ENCODE data around the gene ILKAP.
A peak's percentile ranks its signal among the peaks of the same experiment; 100 is the strongest.

ILKAP gene

GRCh38 chr2:238237431-238238135 is 34.1 kb upstream of the ILKAP start:
- DNase-seq (ENCODE audit: low read depth in 2 of 2): no peak

GRCh38 chr2:238236571-238236970 is 33.1 kb upstream of the ILKAP start:
- DNase-seq (ENCODE audit: low read depth in 2 of 2): no peak

DNA sequence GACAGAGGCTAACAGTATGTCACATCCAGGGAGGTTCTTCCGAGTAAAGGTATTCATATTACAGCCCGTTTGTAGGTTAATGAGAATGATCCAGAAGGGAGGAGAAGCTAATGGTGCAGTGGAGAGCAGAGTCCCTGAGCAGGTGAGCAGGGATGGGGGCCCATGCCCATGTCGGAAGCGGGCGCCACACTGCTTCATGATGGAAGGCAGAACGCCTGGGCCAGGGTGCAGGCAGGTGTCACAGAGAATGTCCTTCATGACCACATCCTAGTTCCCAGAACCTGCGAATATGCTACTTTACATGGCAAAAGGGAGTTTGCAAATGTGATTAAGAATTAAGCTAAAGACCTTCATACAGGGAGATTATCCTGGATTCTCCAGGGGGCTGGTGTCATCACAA is 32.4 kb upstream of the ILKAP start:
- no peak for DNase-seq (ENCODE audit: low read depth in 2 of 2)

DNA sequence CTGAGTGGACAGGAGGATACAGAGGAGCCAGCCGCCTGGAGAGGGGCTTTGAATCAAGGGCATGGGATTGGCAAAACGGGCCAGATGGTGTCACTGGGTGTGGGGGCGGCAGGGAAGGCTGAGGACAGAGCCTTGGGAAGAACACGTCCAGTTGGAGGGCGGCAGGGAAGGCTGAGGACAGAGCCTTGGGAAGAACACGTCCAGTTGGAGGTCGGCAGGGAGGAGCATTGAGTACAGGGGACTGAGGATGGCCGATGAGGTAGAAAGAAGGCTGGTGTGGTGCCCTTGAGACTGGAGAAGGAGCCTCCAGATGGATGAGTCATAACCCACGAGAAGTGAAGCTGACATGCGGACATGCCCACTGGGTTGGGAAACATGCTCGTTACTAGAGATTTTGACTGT is 31.8 kb upstream of the ILKAP start:
- no peak for DNase-seq (ENCODE audit: low read depth in 2 of 2)

DNA sequence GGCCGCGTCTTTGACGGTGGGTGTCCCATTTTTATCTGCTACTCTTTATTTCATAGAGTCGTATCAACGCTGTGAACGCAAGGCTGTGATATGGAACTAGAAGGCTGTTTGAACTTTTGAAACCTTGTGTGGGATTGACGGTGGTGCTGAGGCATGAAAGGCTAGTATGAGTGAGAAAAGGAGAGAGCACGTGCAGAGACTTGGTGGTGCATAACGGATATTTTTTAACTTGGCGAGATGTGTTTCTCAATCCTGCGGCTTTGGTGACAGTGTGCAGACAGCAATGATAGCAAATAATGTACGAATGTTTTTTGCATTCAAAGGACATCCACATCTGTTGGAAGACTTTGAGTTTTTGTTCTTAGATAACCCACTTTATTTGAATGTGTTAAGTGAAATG is 30.1 kb upstream of the ILKAP start:
- no peak for DNase-seq (ENCODE audit: low read depth in 2 of 2)

DNA sequence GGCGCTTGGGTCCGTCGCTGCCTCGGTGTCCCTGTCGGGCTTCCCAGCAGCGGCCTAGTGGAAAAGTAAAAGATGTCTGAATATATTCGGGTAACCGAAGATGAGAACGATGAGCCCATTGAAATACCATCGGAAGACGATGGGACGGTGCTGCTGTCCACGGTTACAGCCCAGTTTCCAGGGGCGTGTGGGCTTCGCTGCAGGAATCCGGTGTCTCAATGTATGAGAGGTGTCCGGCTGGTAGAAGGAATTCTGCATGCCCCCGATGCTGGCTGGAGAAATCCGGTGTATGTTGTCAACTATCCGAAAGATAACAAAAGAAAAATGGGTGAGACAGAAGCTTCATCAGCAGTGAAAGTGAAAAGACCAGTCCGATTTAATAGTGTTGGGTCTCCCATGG is 28.3 kb upstream of the ILKAP start:
- no peak for DNase-seq (ENCODE audit: low read depth in 2 of 2)

- peak; percentile 54 to 63 for DNase-seq (ENCODE audit: low read depth in 2 of 2)
Measured at GRCh38 chr2:238231251-238231793, 27.8 kb upstream of the ILKAP start.

- DNase-seq (ENCODE audit: low read depth in 2 of 2): no peak
Measured at GRCh38 chr2:238230699-238231098, 27.2 kb upstream of the ILKAP start.

- no peak for DNase-seq (ENCODE audit: low read depth in 2 of 2)
Measured at GRCh38 chr2:238228700-238229099, 25.2 kb upstream of the ILKAP start.

DNA sequence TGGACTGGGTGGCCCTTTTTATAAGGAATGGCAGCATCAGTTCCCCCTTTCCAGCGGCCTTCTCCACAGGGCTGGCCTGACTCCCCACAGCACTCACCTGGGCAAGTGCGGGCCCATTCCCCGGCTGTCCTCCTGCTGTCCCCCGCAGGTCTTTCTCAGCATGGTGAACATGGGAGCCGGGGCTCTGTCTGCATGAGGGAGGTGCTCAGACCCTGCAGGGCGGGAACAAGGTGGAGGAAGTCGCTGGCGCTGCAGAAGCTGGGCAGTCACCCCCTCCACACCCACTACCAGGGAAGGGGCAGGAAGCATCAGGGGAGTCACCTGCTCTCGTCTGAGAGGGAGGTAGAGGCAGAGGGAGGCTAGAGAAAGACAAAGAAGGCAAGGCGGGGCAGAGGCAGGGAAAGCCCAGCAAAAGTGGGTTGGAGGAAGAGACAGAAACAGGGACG is 24.1 kb upstream of the ILKAP start:
- no peak for DNase-seq (ENCODE audit: low read depth in 2 of 2)

DNA sequence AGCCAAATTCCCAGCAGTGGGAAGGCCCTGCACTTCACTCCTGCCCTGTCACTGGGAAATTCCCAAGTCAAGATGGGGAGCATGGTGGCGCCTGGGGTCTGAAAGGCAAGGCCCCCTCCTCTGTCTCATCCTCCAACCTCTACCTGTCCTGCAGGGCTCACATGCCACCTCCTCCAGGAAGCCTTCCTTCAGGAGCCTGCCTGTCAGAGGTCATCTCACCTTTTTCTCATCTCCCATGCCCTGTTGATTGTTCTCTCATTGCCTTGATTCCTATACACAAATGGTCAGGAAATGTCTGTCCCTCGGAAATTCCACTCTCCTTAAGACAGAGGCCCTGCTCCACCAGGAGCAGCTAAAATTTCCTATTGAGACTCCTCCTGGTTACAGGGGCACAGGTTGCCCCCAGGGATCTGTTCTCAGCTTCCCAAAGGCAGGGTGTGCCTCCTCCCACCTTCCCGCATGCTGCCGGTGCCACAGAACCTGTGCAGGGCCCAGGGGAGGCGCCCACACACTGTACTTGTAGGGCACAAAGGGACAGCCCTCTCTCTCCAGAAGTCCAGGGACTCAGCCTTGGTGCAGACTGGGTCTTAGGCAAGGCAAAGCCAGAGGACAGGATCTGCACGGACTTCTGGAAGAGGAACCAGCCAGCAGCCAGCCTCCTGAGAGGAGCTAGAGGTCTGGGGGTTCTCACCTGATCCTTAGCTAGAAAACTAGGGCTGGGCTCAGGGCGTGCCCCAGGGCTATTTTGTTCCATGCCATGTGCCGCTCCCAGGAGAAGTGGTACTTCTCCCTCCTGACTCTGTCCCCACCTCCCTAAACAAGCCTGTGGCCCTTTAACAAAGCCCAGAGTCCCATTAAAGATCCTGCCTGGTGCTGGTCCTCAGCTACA is 23.4 kb upstream of the ILKAP start:
- no peak for DNase-seq (ENCODE audit: low read depth in 2 of 2)

DNA sequence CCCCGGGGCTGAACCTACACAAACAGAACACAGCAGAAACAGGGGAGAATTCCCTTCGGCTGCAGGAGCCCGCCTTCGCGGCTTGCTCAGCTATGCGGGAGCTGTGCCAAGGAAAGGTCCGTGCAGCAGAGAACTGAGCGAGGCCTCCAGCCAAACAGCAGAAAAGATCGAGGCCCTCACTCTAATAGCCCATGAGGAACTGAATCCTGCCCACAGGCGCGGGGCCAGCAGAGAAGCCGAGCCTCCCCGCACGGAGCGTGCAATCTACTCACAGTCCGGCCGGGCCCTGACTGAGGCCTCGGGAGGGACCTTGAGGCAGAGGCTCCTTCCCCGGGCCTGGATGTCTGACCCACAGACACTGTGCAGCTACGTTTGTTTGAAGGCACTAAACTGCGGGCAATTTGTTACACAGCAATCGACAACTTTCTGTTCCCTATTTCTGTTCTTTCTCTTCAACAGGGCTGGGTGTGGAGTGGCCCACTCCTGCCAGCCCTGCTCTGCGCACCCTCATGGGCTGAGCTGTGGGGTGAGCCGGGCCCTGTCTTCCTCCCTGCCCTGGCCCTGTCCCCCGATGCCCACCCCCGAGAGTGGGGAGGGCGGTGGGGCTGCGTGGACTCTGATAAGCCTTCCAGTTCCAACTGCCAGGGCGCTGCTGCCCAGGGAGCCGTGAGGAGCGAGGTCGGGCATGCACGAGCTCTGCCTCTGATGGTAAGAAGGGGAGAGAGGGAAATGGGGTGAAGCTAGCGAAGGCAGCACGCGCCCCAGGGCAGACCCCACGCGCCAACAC is 22.6 kb upstream of the ILKAP start:
- no peak for DNase-seq (ENCODE audit: low read depth in 2 of 2)

DNA sequence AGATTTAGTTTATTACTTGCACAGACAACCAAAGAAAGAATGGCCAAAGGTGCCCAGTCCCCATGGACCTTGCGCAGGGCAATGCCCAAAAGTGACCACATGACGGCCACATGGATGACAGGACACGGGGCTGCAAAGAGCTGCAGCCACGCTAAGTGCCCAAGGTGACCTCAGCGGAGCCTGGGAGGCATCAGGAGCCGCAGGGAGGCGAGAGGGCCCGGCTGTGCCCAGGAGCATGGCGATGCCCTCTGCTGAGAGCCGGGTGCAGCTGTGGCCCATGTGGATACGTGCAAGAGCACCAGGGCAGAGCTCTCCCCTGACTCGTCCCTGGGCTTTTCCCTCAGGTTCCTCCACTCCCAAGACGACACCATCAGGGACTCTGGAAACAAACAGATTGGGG is 21.6 kb upstream of the ILKAP start:
- DNase-seq (ENCODE audit: low read depth in 2 of 2): no peak

DNA sequence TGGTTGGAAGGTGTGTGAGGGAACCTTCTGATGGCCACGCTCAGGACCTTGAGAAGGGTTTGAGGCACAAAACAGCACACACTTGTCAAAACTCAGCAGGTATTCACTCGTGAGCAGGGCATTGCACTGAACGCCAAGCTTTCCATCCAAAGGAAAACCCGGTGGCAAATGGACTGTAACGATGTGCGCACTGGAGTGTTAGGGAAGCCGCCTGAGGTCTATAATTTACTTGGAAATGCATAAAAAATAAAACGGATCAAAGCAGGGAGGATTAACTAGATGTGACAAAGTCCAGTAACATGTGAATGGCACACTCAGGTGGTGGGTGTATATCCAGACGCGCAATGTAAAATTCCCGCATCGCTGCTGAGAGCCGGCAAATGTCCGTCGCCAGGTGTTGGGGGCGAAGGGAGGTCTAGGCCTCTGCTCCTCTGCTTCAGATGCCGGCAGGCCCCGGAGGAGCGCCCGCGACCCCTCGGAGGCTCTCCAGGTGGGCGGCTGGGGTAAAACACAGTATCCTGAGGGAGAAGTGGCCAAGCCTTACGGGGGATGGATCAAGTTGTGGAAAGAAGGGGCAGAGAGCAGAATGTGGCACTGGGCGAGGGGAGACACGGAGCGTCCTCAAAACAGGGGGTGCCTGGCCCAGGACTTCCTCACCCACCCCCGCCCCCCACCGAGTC is 21.0 kb upstream of the ILKAP start:
- no peak for DNase-seq (ENCODE audit: low read depth in 2 of 2)

DNA sequence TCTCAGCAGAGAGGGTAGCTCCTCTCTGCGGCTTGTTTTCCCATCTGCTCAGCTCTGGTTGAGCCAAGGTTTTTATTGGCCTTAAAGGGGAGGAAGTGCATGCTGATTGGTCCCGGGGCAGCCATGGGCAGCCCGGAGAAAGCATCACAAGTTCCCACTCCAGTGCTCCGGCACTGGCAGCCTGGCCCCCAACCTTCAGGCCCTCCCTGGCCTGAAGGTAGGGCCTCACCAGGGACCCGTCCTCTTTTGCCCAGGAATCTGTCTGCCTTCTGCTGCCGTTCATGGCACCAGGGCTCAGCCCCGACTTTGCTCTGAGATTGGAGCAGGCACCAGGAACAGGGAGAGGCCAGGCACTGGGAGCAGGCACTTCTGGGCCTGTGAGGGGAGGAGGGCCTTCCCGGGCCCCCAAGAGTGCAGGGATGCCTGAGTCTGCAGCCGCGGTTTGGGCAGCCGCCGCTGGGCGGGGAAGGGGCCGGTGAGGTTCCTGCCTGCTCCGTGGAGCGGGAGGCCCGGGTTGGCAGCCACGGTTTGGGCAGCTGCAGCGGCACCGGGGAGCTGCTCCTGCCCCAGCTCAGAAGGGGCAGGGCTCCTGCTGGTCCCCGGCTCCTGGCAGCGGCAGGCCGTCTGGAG is 17.5 kb upstream of the ILKAP start:
- DNase-seq (ENCODE audit: low read depth in 2 of 2): no peak

- DNase-seq (ENCODE audit: low read depth in 2 of 2): no peak
Measured at GRCh38 chr2:238220274-238220891, 16.9 kb upstream of the ILKAP start.

- DNase-seq (ENCODE audit: low read depth in 2 of 2): no peak
Measured at GRCh38 chr2:238216651-238217184, 13.2 kb upstream of the ILKAP start.

GRCh38 chr2:238207006-238207405 is 3.5 kb upstream of the ILKAP start:
- no peak for DNase-seq (ENCODE audit: low read depth in 2 of 2)

DNA sequence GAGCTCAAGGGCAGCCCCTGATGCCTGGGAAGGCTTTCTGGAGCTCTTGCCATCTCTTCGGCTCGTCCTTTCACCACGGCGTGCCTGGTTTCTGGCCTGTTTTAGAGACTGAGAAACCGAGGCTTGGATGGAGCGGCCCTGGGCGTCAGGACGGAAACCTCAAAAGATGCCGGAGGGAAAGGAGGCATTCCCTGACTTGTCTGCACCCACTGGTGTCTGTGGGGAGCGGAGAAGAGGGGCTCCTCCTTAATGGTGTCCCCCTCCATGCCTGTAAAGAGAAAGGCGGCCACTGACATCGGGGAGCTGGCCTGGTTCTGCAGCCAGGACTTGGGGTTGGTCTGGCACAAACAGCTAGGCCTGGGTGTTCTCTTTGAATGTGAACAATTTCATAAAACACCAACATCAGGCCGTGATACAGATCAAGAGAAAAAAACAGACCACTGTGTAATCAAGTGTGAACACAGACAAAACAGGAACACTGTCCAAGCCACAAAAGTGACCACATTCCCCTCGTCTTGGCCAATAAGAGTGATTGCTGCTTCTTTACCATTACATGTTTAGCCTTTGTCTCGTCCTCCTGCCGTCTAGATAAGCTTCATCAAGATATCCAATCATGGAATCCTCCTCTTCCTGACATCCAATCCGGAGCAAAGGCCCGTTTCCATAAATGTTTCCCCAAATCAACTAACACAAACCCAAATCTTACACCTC is 633 bp upstream of the ILKAP start:
- DNase-seq (ENCODE audit: low read depth in 2 of 2): no peak
